ENCODE data around the gene CDC45. TPM values are rescaled to one million over a fixed set of nuclear protein-coding genes. Genes with fewer than 3 reads are reported as not detected.
"Not testable (repeated sequence)": the region's sequence is repeated elsewhere in the genome, so short reads cannot be mapped to it uniquely, and the experiment has no call there.

Gene CDC45
- total RNA-seq, 2 experiments from 2014 or later, result 90.2 to 94.3 TPM

GRCh38 chr22:19546680-19547079 lies 67.0 kb downstream of the CDC45 start:
- DNase-seq (no peak), ATAC-seq (no peak)
- peaks cover 3% of the 10 kb centered on the region for H3K27me3 Mint-ChIP-seq (ENCODE audit: low read depth)
- H3K36me3 Mint-ChIP-seq (ENCODE audit: low read depth), result no peaks in the 10 kb centered on the region
- no peak overlapping the region for H3K27ac Mint-ChIP-seq
- no peak overlapping the region for H3K4me3 Mint-ChIP-seq
- CTCF ChIA-PET, result no interaction called here
- no peaks in the 10 kb centered on the region for H3K9me3 Mint-ChIP-seq (ENCODE audit: insufficient read depth)
- H3K4me1 Mint-ChIP-seq (ENCODE audit: low read depth), result no peaks in the 10 kb centered on the region
- POLR2A ChIA-PET, result no interaction called here

- DNase-seq (no peak), ATAC-seq (no peak)
- peaks cover 7% of the 10 kb centered on the region for H3K27me3 Mint-ChIP-seq (ENCODE audit: low read depth)
- H3K4me3 Mint-ChIP-seq, result no peak overlapping the region
- no peaks in the 10 kb centered on the region for H3K36me3 Mint-ChIP-seq (ENCODE audit: low read depth)
- H3K4me1 Mint-ChIP-seq (ENCODE audit: low read depth), result no peaks in the 10 kb centered on the region
- no peaks in the 10 kb centered on the region for H3K9me3 Mint-ChIP-seq (ENCODE audit: insufficient read depth)
- no peak overlapping the region for H3K27ac Mint-ChIP-seq
- ChIA-PET POLR2A (no interaction called here), CTCF (no interaction called here)
Measured at GRCh38 chr22:19547620-19548019, 67.9 kb downstream of the CDC45 start.

- CTCF ChIA-PET; POLR2A ChIA-PET; H3K4me3 Mint-ChIP-seq; H3K9me3 Mint-ChIP-seq (ENCODE audit: insufficient read depth); ATAC-seq; H3K4me1 Mint-ChIP-seq (ENCODE audit: low read depth); H3K36me3 Mint-ChIP-seq (ENCODE audit: low read depth); DNase-seq; H3K27ac Mint-ChIP-seq; H3K27me3 Mint-ChIP-seq (ENCODE audit: low read depth): not testable (repeated sequence)
Measured at GRCh38 chr22:19548427-19548826, 68.7 kb downstream of the CDC45 start.

DNA sequence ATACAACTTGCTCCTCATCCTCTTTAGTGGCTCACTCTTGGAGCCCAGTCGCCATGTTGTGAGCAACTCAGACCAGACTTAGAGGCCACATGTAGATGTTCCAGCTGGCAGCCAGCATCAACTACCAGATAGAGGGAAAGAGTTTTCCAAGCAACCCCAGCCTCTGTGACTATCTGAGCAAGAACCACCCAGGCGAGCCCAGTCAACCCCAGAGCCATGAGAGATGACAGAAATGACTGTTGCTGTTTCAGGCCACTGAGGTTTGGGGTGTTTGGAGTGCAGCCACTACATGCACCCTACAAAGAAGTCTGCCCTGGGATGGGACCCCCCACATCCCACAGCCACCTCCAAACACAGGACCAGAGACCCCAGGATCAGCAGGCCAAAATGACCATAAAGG lies 69.2 kb downstream of the CDC45 start:
- H3K27me3 Mint-ChIP-seq (ENCODE audit: low read depth), result peaks cover 4% of the 10 kb centered on the region
- no peak for ATAC-seq
- no peaks in the 10 kb centered on the region for H3K4me1 Mint-ChIP-seq (ENCODE audit: low read depth)
- no peaks in the 10 kb centered on the region for H3K9me3 Mint-ChIP-seq (ENCODE audit: insufficient read depth)
- ChIA-PET CTCF (no interaction called here), POLR2A (no interaction called here)
- no peak for DNase-seq
- H3K27ac Mint-ChIP-seq, result no peak overlapping the region
- H3K36me3 Mint-ChIP-seq (ENCODE audit: low read depth), result no peaks in the 10 kb centered on the region
- H3K4me3 Mint-ChIP-seq, result no peak overlapping the region

- no peak overlapping the region for H3K27ac Mint-ChIP-seq
- no peak overlapping the region for H3K4me3 Mint-ChIP-seq
- ChIA-PET POLR2A (no interaction called here), CTCF (no interaction called here)
- no peaks in the 10 kb centered on the region for H3K9me3 Mint-ChIP-seq (ENCODE audit: insufficient read depth)
- peaks cover 4% of the 10 kb centered on the region for H3K27me3 Mint-ChIP-seq (ENCODE audit: low read depth)
- DNase-seq (no peak), ATAC-seq (no peak)
- H3K36me3 Mint-ChIP-seq (ENCODE audit: low read depth), result no peaks in the 10 kb centered on the region
- H3K4me1 Mint-ChIP-seq (ENCODE audit: low read depth), result no peaks in the 10 kb centered on the region
Measured at GRCh38 chr22:19549428-19549827, 69.7 kb downstream of the CDC45 start.

- Mint-ChIP-seq H3K4me3 (no peak overlapping the region), H3K4me1 (ENCODE audit: low read depth) (no peaks in the 10 kb centered on the region), H3K9me3 (ENCODE audit: insufficient read depth) (no peaks in the 10 kb centered on the region), H3K36me3 (ENCODE audit: low read depth) (no peaks in the 10 kb centered on the region), H3K27ac (no peak overlapping the region), H3K27me3 (ENCODE audit: low read depth) (peaks cover 4% of the 10 kb centered on the region)
- ChIA-PET POLR2A (interaction anchor here (0.7 kb wide), 1 partner anchor 16 kb away, joined by 3 read pairs; no protein-coding TSS in a partner anchor), CTCF (no interaction called here)
- DNase-seq (no peak), ATAC-seq (no peak)
Measured at GRCh38 chr22:19550382-19550781, 70.7 kb downstream of the CDC45 start.

DNA sequence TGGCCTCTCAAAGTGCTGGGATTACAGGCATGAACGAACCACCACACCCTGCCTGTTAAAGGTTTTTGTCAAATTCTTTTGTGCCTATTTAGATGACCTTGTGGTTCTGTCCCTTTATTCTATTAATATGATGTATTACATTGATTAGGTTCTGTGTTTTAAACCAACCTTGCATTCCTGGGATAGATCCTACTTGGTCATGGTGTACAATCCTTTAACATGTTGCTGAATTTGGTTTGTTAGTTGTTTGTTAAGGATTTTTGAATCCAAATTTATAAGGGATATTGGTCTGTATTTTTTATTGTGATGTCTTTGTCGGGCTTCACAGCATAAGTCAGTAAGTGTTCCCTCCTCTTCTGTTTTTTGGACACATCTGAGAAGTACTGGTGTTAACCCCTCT lies 73.5 kb downstream of the CDC45 start:
- CTCF ChIA-PET, result no interaction called here
- no peak for ATAC-seq

DNA sequence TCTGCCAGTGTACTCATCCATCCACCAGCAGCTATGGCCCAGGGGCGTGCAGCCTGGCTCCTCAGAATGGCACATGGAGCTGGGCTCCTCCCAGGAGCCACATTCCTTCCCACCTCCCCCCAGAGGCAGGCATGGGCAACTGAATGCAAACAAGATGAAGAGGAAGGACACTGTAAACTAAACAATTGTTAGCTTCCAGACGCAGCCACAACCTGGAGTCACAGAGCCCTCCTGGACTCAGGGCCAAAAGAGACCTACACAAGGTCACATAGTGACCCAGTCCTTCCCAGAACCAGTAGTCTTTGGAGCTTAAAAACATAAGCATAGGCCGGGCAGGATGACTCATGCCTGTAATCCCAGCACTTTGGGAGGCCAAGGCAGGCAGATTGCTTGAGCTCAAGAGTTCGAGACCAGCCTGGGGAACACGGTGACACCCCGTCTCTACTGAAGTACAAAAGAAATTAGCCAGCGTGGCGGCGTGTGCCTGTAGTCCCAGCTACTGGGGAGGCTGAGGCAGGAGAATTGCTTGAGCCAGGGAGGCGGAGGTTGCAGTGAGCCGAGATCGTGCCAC lies 75.2 kb downstream of the CDC45 start:
- Mint-ChIP-seq H3K4me1 (ENCODE audit: low read depth) (no peaks in the 10 kb centered on the region), H3K27ac (no peak overlapping the region), H3K27me3 (ENCODE audit: low read depth) (peaks cover 4% of the 10 kb centered on the region), H3K36me3 (ENCODE audit: low read depth) (no peaks in the 10 kb centered on the region), H3K4me3 (no peak overlapping the region), H3K9me3 (ENCODE audit: insufficient read depth) (no peaks in the 10 kb centered on the region)
- CTCF ChIA-PET, result interaction anchor here (1.7 kb wide), 1 partner anchor 24 kb away, joined by 6 read pairs; no protein-coding TSS in a partner anchor
- POLR2A ChIA-PET, result no interaction called here
- no peak for ATAC-seq
- DNase-seq, result no peak

More for the DNA sequence above, 73.5 kb downstream of the CDC45 start:
- no peaks in the 10 kb centered on the region for H3K36me3 Mint-ChIP-seq (ENCODE audit: low read depth)
- no peak overlapping the region for H3K27ac Mint-ChIP-seq
- no peak overlapping the region for H3K4me3 Mint-ChIP-seq
- POLR2A ChIA-PET, result no interaction called here
- no peak for DNase-seq
- H3K27me3 Mint-ChIP-seq (ENCODE audit: low read depth), result peaks cover 4% of the 10 kb centered on the region
- no peaks in the 10 kb centered on the region for H3K4me1 Mint-ChIP-seq (ENCODE audit: low read depth)
- no peaks in the 10 kb centered on the region for H3K9me3 Mint-ChIP-seq (ENCODE audit: insufficient read depth)

- Mint-ChIP-seq H3K9me3 (ENCODE audit: insufficient read depth) (no peaks in the 10 kb centered on the region), H3K36me3 (ENCODE audit: low read depth) (no peaks in the 10 kb centered on the region), H3K4me3 (no peak overlapping the region), H3K27me3 (ENCODE audit: low read depth) (peaks cover 4% of the 10 kb centered on the region), H3K4me1 (ENCODE audit: low read depth) (no peaks in the 10 kb centered on the region), H3K27ac (no peak overlapping the region)
- DNase-seq, result no peak
- ChIA-PET CTCF (no interaction called here), POLR2A (no interaction called here)
- ATAC-seq, result no peak
Measured at GRCh38 chr22:19555651-19556050, 75.9 kb downstream of the CDC45 start.

GRCh38 chr22:19556963-19557545 lies 77.3 kb downstream of the CDC45 start:
- DNase-seq (no peak), ATAC-seq (no peak)
- Mint-ChIP-seq H3K27me3 (ENCODE audit: low read depth) (peaks cover 4% of the 10 kb centered on the region), H3K36me3 (ENCODE audit: low read depth) (no peaks in the 10 kb centered on the region), H3K4me3 (no peak overlapping the region), H3K4me1 (ENCODE audit: low read depth) (no peaks in the 10 kb centered on the region), H3K27ac (no peak overlapping the region), H3K9me3 (ENCODE audit: insufficient read depth) (no peaks in the 10 kb centered on the region)
- POLR2A ChIA-PET, result no interaction called here
- CTCF ChIA-PET, result no interaction called here

GRCh38 chr22:19559324-19559811 lies 79.6 kb downstream of the CDC45 start:
- Mint-ChIP-seq H3K4me3 (no peak overlapping the region), H3K9me3 (ENCODE audit: insufficient read depth) (no peaks in the 10 kb centered on the region), H3K27ac (no peak overlapping the region), H3K27me3 (ENCODE audit: low read depth) (no peaks in the 10 kb centered on the region), H3K36me3 (ENCODE audit: low read depth) (no peaks in the 10 kb centered on the region), H3K4me1 (ENCODE audit: low read depth) (no peaks in the 10 kb centered on the region)
- ChIA-PET CTCF (no interaction called here), POLR2A (no interaction called here)
- no peak for ATAC-seq
- no peak for DNase-seq

DNA sequence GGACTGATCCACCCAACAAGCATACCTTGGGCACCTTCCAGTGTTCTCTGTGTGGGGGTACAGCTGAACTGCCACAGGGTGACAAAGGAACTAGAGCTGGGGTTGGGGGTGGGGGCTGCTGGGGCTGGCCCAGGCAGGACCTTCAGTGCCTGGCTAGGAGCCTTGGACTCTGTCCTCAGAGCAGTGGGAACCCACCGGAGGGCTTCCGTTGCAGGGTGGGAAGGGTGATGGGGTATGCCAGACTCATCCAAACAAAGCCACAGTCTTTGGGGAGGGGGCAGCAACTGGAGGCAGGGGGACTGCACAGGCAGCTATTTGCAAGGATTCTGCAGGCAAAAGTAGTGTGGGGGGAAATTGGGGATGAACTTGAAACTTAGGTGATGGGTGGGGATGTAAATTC lies 80.2 kb downstream of the CDC45 start:
- Mint-ChIP-seq H3K27me3 (ENCODE audit: low read depth) (no peaks in the 10 kb centered on the region), H3K4me3 (no peak overlapping the region), H3K9me3 (ENCODE audit: insufficient read depth) (no peaks in the 10 kb centered on the region), H3K27ac (no peak overlapping the region), H3K4me1 (ENCODE audit: low read depth) (no peaks in the 10 kb centered on the region), H3K36me3 (ENCODE audit: low read depth) (no peaks in the 10 kb centered on the region)
- no peak for DNase-seq
- ChIA-PET CTCF (no interaction called here), POLR2A (no interaction called here)
- no peak for ATAC-seq

Data from activated CD8-positive, alpha-beta T cell treated with anti-CD3 and anti-CD28 coated beads, Interleukin-2, amount 10 ng/mL, durations not matched to agents 7 days and 5 days (primary cell).